ENCODE data around the gene CFAP53.

CFAP53 gene

GRCh38 chr18:50209311-50209710, 57.0 kb downstream of the CFAP53 start:
- Histone ChIP-seq H3K27me3 (replicated peaks; ENCODE audit: insufficient read depth, low read length) (no peaks in the 10 kb centered on the region), H3K4me2 (ENCODE audit: low read depth, low read length) (no peak overlapping the region), H3K9me2 (replicated peaks; ENCODE audit: insufficient read depth, low read length) (no peaks in the 10 kb centered on the region), H3F3A (ENCODE audit: insufficient read depth, low read length) (no peaks in the 10 kb centered on the region), H3K9me3 (replicated peaks; ENCODE audit: insufficient read depth, low read length) (no peaks in the 10 kb centered on the region), H3K36me3 (replicated peaks; ENCODE audit: insufficient read depth, low read length) (no peaks in the 10 kb centered on the region), H3K79me2 (ENCODE audit: low read length) (no peaks in the 10 kb centered on the region), H3K4me1 (ENCODE audit: low read length) (no peaks in the 10 kb centered on the region), H3K4me3 (ENCODE audit: low read length) (no peak overlapping the region), H4K20me1 (ENCODE audit: insufficient read depth, low read length) (no peaks in the 10 kb centered on the region), H2AFZ (ENCODE audit: low read length) (no peak overlapping the region), H3K9ac (ENCODE audit: low read length) (no peak overlapping the region), H3K27ac (ENCODE audit: low read length) (no peak overlapping the region)
- no peak for TF ChIP-seq EZH2 (optimal IDR thresholded peaks at IDR 0.05; ENCODE audit: low read depth, low read length)
- TF ChIP-seq, protein P1, sequence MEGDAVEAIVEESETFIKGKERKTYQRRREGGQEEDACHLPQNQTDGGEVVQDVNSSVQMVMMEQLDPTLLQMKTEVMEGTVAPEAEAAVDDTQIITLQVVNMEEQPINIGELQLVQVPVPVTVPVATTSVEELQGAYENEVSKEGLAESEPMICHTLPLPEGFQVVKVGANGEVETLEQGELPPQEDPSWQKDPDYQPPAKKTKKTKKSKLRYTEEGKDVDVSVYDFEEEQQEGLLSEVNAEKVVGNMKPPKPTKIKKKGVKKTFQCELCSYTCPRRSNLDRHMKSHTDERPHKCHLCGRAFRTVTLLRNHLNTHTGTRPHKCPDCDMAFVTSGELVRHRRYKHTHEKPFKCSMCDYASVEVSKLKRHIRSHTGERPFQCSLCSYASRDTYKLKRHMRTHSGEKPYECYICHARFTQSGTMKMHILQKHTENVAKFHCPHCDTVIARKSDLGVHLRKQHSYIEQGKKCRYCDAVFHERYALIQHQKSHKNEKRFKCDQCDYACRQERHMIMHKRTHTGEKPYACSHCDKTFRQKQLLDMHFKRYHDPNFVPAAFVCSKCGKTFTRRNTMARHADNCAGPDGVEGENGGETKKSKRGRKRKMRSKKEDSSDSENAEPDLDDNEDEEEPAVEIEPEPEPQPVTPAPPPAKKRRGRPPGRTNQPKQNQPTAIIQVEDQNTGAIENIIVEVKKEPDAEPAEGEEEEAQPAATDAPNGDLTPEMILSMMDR (IDR thresholded peaks at IDR 0.05; ENCODE audit: low read length), result no peak
- no peak for TF ChIP-seq EZH2phosphoT487 (IDR thresholded peaks at IDR 0.05; ENCODE audit: low read length)
- DNase-seq, result no peak

DNA sequence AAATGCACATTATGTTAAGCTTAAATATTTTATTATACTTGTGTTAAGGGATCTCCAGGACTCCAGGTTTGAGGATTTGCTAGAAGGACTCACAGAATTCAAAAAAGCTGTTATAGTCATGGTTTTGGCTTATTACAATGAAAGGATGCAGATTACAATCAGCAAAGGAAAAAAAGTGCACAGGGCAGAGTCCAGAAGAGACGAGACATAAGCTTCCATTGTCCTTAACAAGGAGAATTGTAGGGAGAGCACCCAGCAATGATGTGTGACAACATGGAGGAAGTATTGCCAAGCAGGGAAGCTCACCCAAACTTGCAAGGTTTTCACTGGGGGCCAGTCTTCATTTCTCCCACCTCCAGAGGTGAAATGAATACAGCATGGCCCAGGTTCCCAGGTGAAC, 58.6 kb downstream of the CFAP53 start:
- Histone ChIP-seq H4K20me1 (ENCODE audit: insufficient read depth, low read length) (no peaks in the 10 kb centered on the region), H3K9me2 (replicated peaks; ENCODE audit: insufficient read depth, low read length) (no peaks in the 10 kb centered on the region), H3K9me3 (replicated peaks; ENCODE audit: insufficient read depth, low read length) (no peaks in the 10 kb centered on the region), H2AFZ (ENCODE audit: low read length) (no peak overlapping the region), H3K4me1 (ENCODE audit: low read length) (no peaks in the 10 kb centered on the region), H3K4me2 (ENCODE audit: low read depth, low read length) (no peak overlapping the region), H3K4me3 (ENCODE audit: low read length) (no peak overlapping the region), H3K79me2 (ENCODE audit: low read length) (no peaks in the 10 kb centered on the region), H3K27ac (ENCODE audit: low read length) (no peak overlapping the region), H3F3A (ENCODE audit: insufficient read depth, low read length) (no peaks in the 10 kb centered on the region), H3K9ac (ENCODE audit: low read length) (no peak overlapping the region), H3K27me3 (replicated peaks; ENCODE audit: insufficient read depth, low read length) (no peaks in the 10 kb centered on the region), H3K36me3 (replicated peaks; ENCODE audit: insufficient read depth, low read length) (no peaks in the 10 kb centered on the region)
- TF ChIP-seq, protein P1 (IDR thresholded peaks at IDR 0.05; ENCODE audit: low read length), result no peak
- TF ChIP-seq EZH2 (optimal IDR thresholded peaks at IDR 0.05; ENCODE audit: low read depth, low read length), result no peak
- no peak for TF ChIP-seq EZH2phosphoT487 (IDR thresholded peaks at IDR 0.05; ENCODE audit: low read length)
- DNase-seq, result no peak

DNA sequence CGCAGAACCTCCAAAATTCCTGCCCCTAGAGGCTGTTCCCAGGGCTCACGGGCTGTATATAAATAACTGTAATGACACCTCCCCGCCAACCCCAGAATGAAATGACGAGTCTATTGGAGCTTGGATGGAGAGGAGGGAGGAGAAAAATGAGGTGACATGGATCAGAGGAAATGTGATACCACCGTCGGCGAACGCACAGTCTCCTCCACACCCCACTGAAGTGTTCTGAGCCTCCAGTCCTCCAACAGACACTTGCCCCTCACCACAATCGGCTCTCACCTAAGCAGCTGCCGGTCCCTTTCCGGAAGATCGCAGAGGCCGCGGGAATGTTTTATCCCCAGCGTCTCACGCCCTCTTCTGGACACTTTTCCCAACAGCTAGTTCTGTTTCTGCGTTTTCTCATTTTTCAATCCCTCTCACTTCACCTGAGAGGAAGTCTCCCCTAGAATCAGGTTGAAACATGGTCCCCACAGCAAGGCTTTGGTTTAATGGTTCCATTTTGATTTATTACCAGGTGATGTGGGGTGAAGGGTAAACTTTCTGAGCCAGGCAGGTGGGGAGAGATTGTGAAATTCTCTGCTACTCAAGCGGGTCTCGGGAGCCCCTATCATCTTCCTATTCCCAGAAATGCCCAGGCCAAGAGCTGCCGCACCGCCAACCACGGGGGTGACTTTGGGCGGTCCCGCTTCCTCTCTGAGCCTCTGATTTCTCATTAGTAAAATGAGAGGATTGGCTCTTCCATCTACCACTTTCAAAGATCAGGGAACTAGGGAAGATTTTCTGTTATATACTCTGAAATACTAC, 62.3 kb downstream of the CFAP53 start:
- peak overlapping the region; percentile 23; the same call in 1 of the 2 replicates for H3K4me3 ChIP-seq (ENCODE audit: low read length)

More for the DNA sequence above, 62.3 kb downstream of the CFAP53 start:
- H3K79me2 ChIP-seq (ENCODE audit: low read length), result no peaks in the 10 kb centered on the region
- H3K9me2 ChIP-seq (replicated peaks; ENCODE audit: insufficient read depth, low read length), result no peaks in the 10 kb centered on the region
- H3F3A ChIP-seq (ENCODE audit: insufficient read depth, low read length), result no peaks in the 10 kb centered on the region
- no peaks in the 10 kb centered on the region for H3K27me3 ChIP-seq (replicated peaks; ENCODE audit: insufficient read depth, low read length)
- no peaks in the 10 kb centered on the region for H4K20me1 ChIP-seq (ENCODE audit: insufficient read depth, low read length)
- H3K36me3 ChIP-seq (replicated peaks; ENCODE audit: insufficient read depth, low read length), result no peaks in the 10 kb centered on the region
- H3K9me3 ChIP-seq (replicated peaks; ENCODE audit: insufficient read depth, low read length), result no peaks in the 10 kb centered on the region
- H3K27ac ChIP-seq (ENCODE audit: low read length), result no peak overlapping the region
- H3K4me1 ChIP-seq (ENCODE audit: low read length), result no peaks in the 10 kb centered on the region
- peak overlapping the region; percentile 57; the same call in 1 of the 2 replicates for H2AFZ ChIP-seq (ENCODE audit: low read length)
- DNase-seq, result peak; percentile 53
- peak overlapping the region; percentile 60 for H3K4me2 ChIP-seq (ENCODE audit: low read depth, low read length)
- H3K9ac ChIP-seq (ENCODE audit: low read length), result no peak overlapping the region
- TF ChIP-seq, protein P1 (IDR thresholded peaks at IDR 0.05; ENCODE audit: low read length), result peak; percentile 78
- TF ChIP-seq EZH2 (optimal IDR thresholded peaks at IDR 0.05; ENCODE audit: low read depth, low read length), result no peak
